GM19328 (cell line): Measurements from ENCODE around the gene ARHGEF6.

Source experiments
- ATAC-seq: cut with Tn5 transposase; IDR thresholded peaks from one replicate; pipeline ENCODE4 v1.9.1; 2021; ENCODE audit warnings: mild to moderate bottlenecking, moderate library complexity; ENCODE audit not compliant: unreplicated experiment

ARHGEF6 gene

DNA sequence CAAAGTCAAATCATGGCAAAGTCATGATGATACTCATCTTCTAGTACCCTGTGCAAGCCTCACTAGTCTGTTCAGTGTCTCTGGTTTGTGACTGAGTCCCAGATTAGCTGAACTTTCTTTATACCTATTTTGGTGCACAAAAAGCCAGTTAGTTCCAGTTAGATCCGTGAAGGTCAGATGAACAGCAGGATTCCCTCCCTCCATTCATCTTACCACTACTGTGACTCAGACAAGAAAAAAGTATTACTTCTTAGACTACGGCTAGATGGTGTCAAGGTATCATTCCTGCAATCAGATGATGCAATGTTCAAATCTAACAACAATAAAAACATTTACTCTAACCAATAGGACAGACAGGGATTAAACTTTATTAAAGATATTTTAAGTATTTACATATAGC, 30.4 kb downstream of the ARHGEF6 start:
- ATAC-seq: no peak

DNA sequence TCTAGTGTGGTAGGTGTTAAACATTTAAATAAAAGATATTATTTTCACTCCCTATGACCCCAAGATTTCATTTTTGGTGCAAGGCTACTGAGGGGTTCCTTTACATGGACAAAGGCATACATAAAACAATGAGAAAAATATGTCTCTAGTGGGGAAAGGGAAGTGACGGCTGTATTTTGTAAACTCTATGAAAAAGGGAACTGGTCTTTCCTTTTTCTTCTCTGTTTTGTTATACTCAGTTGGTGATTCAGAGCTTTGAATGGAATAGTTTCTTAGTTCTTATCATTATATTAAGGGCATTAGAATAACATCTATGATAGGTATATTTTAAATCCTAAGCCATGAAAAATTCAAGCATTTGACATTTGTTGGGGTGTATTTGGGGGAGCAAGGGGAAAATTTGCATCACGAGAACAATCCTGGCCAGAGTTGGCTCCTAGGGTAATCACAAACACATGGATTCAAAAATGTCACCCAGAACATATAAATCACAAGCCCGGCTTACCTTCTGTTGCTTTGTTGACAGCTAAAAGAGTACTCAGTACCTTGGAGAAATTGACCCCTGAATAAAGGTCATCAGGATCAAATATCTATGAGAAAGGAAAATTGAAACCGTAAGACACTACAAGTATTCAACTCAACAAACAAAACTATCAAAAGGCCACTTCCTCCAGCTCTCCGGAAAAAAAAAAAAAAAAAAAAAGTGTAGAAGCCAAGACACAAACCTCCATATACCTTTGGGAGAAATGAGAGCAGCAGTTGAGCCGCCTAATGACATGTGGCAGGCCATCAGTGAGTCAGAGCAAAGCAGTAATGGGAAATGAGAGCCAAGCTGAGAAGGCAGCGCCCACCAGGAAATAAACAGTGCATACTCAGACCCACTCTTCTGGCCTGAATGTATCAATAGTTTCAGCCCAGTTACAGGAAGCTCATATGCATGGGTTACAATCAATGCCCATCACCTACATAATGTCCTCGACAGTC, 33.4 kb downstream of the ARHGEF6 start:
- ATAC-seq: no peak

DNA sequence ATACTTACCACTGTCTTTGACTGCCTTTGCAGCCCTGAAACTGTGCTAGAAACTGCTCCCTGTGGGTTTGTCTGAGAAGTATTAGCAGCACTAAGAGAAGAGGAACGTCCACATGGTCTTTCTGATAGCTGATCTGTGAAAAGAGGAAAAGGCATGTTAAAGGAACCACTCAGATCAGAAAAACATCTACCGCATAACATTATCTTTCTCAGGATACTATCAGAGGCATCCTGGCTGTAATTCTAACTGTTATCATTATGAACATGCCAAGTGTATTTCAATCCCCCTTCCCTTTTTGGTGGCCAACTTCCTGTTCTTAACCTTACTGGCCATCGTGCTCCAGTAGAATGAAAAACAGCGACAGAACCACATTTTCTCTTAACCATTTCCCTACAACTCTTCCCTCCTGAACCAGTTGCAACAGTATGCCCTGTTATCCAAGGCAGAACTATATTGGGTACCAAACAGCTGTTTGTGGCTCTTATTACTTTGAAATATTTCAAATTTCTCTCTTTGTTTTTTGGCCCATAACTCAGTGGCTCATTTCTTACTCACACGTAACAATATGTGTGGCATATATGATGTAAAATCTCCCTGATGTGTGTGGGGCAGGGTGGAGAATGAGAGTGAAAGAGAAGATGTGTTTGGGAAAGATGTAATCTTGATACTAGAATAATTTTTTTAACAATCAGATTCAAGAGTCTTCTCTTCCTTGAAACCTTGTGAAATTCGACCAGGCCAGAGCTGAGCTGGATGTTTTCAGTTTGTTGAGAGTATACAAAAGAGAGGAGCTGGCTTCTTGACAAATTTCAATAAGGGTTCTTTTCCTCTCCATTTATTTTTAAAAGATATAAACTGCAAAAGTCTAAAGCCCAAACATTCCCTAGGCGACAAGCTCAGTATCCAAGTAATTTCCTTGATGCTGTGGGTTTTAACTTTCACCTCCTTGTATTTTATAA, 35.2 kb downstream of the ARHGEF6 start:
- no peak for ATAC-seq

DNA sequence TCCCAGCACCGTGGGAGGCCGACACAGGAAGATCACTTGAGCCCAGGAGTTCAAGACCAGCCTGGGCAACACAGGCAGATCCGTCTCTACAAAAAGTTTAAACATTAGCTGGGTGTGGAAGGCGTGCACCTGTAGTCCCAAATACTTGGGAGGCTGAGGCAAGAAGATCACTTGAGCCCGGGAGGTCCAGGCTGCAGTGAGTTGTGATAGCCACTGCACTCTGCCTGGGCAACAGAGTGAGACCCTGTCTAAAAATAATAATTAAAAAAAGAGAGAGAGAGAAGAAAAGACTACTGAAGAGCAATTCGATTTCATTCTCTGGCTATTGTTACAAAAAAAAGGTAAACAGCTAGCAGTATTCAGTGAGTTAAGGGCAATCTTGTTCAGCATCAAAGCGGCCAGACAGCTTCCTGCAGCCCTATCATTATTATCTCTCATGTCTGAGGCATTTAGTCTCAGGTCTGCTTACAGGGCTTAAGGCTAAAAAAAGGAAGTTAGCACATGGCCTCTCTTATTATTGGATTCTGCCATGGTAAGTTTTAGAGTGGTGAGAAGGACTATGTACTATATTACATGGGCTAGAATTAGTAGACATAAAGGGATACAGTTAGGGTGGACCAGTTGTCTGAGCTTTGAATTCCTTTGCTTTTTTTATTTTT, 37.9 kb downstream of the ARHGEF6 start:
- ATAC-seq: no peak

DNA sequence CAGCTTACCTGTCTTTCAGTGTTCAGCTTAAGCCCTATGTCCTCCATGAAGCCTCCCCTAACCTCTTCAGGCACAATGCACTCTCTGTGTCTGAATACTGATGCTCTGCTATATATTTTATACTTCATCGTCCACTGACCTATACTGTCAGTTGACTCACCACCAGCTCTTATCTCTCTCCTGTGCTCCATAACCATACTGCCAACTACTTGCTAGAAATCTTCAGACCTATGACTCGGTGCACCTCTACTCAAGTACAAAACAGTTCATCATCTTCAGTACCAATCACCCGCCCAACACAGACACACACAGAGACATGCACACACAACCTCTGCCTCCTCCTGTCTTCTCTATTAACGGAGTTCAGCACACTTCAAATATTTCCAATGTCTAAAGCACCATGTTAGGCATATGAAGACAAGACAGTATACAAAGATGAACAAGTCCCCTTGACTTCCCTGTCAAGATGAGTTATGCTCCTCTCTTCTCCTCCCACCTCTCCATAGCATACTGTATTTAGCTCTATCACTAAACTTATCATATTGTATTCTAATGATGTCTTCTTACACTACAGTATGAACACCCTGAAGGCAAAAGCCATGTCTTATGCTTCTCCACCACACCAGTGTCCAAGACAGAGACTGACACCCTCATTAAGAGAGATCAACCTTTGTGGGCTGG, 42.5 kb downstream of the ARHGEF6 start:
- ATAC-seq: no peak

DNA sequence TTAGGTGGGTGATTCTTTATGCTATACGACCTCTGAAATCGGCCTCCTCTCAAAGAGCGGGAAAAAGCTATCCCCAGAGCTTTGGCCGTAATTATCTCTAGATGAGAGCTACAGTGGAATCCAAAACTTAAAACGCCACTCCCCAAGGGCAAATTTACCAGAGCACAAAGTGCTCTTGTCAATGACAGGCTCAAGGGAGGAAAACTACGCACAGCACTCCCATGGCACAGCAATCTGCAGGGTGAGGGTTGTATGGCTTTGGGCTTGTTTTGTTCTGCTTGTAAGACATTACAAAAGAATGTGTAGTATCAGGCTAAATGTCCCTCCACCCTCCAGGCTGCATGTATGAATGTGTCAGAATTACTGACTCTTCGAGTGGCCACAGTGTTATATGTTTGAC, 44.0 kb downstream of the ARHGEF6 start:
- ATAC-seq: no peak

DNA sequence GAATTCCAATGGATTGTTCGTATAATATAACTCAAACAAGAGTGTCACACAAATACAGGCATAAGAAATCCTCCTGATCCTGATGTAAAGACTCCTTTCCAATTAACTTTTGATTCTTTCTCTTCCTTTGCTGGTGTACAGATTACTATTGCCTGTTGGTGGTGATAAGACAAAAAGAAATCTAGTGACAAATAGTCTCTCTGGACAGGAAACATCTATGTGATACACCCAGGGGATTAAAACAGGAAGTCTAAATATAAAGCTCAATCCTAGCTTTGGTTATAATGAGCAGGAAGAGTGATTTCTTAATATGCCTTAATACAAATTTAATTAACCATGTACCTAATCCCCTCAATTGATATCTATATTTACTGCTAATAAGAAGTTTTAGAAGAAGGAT, 45.1 kb downstream of the ARHGEF6 start:
- no peak for ATAC-seq

DNA sequence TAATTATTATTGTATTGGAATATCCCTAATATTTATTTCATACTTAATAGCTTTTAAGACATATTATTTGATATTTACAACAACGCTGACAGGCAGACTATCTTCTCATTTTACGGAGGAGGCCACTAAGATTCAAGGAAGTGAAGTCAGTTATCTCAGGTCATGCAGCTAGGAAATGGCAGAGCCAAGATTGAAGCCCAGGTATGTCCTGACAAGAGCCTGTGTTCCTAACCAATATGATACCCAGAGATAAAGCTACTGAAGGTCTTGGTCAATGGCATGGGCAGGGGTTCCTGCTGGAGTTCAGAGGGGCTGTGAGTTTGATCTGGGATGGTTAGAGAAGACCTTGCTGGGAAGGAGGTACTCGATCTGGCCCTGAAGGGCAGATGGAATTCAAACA, 47.1 kb downstream of the ARHGEF6 start:
- ATAC-seq: no peak

DNA sequence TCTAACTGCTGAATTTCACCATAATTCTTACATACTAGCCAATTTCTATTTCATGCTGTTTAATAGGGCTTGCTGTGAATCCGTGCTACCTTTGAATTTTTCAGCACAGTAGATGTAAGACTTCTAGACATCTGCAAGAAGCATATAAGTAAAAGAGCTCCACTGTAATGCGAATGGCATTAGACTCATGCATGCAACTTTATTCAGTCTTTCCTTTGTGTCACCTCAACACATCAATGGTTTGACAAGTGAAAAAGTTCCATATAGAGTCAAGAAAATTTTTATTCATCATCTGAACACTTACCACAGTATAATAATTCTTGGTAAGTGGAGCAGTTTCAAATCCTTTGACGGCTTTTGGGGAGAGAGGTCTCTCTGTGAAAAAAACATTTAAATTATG, 48.9 kb downstream of the ARHGEF6 start:
- ATAC-seq: no peak

DNA sequence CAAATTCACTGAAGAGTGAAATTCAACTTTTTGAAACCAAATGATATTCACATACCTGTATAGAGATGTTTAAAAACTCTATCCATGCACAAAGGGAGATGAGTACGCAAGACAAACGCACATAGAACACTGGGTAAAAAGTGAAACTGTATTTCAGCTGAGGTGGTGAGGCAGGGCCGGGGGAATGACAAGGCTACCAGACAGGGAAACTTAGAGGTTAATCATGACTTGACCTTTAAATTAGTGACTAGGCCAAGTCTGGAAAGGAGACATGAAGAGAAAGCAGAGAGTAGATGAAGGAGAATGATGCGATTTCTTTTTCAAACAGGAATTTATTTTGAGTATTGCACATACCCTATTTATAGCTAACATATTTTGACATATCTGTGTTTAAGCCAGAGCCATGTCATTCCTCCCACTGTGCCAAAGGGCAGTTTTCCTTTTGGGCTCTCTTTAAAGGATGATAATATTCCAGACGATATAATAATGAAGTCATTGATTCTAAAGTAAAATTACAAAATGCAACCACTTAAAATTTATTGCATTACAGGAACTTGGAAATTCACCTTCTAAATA, 49.4 kb downstream of the ARHGEF6 start:
- ATAC-seq: no peak

DNA sequence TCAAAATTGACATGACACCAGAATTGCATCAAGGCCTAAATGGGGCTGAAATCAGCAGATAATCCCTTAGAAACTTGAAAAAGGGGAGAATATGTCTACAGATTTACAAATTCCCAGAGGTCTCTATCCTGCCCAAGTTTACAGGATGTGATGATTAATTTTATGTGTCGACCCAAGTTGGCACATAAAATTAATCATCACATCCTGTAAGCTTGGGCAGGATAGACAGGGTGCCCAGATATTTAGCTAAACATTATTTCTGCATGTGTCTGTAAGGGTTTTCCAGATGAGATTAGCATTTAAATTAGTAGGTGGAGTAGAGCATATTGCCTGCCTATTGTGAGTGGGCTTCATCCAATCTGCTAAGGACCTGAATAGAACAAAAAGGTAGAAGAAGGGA, 52.3 kb downstream of the ARHGEF6 start:
- no peak for ATAC-seq

DNA sequence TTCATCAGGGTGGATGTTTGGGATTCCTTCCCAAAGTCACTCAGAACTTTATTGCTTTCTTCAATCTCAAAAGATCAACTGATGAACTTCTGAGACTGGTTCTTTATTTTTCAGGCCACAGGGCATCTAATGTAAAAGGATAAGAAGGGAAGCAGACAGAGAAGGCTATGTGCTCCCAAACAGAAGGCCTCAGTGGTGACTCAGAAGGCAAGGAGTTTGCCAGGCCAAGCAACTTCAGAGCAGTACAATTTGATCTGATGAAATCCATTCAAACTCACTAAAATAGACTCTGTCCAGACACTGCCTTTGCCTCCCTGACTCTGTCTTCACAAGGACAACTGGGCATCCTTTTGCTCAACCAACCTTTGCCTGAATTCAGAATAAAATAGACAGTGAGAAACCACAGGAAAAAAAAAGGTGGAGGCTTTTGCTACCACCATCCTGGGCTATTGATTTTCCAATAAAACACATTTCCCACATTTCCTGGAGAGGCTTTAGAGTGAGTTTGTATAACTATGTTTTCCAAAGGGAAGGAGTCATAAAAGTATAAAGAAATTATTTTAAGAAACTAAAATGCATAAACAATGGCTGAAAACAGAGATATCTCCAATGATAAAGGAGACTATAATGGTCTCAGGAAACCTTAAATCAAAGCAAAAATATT, 55.2 kb downstream of the ARHGEF6 start:
- no peak for ATAC-seq

DNA sequence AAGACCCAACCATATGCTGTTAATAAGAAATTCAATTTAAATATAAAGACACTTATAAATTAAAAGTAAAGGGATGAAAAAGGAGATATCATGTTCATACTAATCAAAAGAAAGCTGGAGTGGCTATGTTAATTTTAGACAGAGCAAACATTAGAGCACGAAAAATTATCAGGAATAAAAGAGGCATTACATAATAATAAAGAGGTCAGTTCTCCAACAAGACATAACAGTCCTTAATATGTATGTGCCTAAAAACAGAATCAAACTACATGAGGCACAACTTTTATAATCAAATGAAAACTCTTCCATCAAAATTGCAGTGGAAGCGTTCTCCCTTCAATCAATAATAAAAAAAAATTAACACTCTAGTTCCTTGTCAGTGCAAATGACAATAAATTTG, 62.6 kb downstream of the ARHGEF6 start:
- ATAC-seq: no peak

DNA sequence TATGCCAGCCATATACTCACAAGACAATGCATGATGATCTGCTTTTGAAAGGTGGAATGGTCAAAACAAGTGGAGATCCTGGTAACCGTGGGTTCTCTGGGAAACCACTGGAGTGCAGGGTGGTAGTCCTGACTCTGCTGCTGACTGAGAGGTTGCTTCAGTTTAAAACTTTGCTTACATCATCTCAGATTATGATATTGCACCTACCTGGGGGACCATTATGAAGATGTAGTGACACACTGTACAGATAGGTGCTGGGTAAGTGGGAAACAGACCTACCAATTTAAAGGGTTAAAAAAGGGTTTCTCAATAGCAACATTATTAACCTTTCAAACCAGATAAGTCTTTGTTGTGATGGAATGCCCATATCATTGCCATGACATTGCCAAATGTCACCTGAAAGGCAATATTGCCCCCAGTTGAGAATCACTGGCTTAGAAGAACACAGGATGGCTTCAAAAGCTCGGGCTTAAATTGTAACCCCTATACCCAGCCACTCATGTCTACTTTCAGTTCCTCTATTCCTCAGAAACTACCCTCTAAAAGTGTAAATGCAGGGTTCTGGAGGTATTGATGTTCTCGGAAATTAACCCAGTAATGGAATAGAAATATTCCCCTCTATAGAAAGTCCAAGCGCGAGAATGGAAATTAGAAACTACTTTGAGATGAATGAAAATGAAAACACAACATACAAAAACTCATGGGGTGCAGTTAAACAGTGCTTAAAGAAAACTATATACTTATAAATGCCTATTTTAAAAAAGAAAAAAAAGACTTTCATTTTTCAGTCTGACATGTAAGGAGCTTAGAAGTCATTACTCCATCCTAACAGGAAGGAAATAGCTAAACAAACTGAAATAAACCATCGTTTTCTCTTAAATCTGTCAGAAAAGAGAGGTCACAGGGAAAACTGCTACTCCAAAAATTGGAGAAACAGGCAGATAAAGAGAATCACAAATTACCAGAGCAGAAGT, 65.8 kb downstream of the ARHGEF6 start:
- peak; percentile 62 for ATAC-seq

DNA sequence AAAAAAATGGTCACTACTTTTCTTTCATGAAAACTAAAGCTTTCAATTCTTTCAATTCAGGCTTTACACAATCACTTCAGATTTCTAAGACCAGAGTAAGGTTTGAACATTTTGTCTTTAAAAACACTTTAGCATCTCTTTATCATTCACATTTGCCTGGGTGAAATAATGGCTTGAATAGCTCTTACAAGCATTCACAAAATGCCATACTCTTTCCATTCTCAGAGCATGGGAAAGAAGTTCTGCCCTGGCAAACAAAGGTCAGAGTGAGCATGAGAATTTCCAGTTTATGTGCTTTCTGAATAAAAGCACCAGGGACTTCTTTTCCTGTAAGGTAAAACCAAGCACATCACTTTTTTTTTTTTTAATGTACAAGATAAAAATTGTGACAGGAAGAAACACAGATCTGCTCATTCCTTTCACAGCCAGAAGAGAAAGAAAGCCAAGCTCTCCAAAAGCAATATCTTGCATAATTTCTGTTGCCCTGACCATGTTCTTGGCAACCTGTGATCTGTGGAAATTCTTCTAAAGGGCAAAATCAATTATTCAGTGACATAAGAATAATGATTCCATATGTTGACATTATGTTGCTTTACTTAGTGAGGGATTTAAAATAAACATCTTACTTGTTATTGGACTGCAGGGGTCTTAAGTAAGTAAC, 68.0 kb downstream of the ARHGEF6 start:
- ATAC-seq: no peak

DNA sequence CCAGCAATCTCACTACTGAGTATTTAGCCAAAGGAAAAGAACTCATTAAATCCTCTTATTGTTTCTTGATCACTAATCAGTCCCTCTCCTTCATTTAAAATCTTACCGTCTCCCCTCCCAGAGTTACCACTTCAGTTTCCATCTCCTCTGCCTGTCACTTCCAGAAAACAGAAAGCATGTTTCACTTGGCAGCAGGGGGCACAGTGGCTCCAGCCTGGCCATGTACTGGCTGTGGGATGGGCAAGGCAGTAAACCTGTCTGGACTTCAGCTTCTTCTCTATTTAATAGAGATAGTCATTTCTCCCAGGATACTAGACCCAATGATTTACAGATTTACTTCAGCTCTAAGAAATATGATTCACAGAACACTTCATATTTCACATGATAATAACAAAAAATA, 69.6 kb downstream of the ARHGEF6 start:
- ATAC-seq: no peak

DNA sequence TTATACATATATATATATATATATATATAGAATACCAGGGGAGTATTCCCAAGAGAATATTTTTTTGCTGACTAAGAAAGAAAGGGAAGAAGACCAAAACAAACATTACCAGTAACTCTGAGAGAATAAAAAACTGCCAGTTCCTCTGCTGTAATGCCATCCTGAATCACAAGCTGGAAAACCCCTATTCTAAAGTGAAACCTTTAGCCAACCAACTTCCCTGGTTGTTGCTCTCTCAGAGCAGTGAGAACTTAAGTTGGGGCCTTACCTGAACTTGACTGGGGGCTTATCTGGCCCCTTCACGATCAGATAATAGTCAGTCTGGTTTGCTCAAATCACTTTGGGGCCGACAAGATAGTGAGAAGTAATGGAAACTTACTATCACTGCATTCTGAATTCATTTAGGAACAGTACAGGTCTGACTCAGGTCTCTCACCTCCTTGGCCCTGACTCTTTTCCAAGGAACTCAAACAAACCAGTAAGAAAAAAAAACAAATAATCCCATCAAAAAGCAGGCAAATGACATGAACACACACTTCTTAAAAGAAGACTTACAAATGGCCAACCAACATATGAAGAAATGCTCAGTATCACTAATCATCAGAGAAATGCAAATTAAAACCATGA, 70.3 kb downstream of the ARHGEF6 start:
- ATAC-seq: no peak

DNA sequence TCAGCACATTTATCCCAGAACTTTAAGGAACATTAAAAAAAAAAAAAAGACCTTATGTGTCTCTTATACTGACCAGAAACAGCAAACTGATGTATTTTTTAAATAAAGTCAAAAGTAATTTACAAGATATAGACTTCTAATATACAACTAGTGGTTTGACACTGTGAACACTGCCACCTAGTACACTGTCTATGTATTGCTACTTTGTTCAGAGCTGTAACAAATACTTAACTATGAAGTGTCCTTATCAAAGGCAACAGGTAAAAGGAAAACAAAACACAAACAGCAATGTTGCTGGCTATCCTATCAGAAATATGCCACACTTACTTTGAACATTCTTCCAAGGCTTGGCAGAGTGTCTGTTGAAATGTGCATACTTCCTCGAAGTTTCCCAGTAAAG, 72.4 kb downstream of the ARHGEF6 start:
- ATAC-seq: no peak
